ENCODE data around the gene NEK6. TPM values are rescaled to one million over a fixed set of nuclear protein-coding genes. Genes with fewer than 3 reads are reported as not detected.

The NEK6 gene
- total RNA-seq, 5 donors from 2014 or later (not counting 1 experiment from before 2014, with no cell fraction given): 5.9 to 12.5 (median 10.4) TPM

GRCh38 chr9:124272979-124273378, 15.2 kb downstream of the NEK6 start:
- H3K9me3 ChIP-seq: no peaks in the 10 kb centered on the region
- H3K4me3 ChIP-seq (ENCODE audit: control insufficient read depth in 1 of 2, extremely low read depth in 1 of 2, low read length in 1 of 2): no peak overlapping the region
- ChIA-PET POLR2A (no interaction called here), CTCF (no interaction called here)
- H3K9me3 Mint-ChIP-seq: no peaks in the 10 kb centered on the region
- no peak overlapping the region for H3K4me3 Mint-ChIP-seq
- ATAC-seq (replicated peaks in 1 of 4) (no peak), DNase-seq (no peak)
- H3K27me3 ChIP-seq (replicated peaks in 1 of 2; ENCODE audit: control insufficient read depth in 2 of 2, extremely low read depth in 1 of 2, insufficient read depth in 2 of 2, low read length in 1 of 2): no peaks in the 10 kb centered on the region
- WGBS (ENCODE audit: insufficient coverage): 82% methylated on average over 4 of the region's 9 CpGs
- H3K27ac ChIP-seq (ENCODE audit: low read length): no peak overlapping the region
- H3K4me1 Mint-ChIP-seq: peaks cover 0 to 7% (median 1%) of the 10 kb centered on the region in 3 donors
- no peak overlapping the region for H3K27ac Mint-ChIP-seq
- H3K4me1 ChIP-seq (ENCODE audit: control insufficient read depth in 1 of 2, extremely low read depth in 1 of 2, insufficient read depth in 2 of 2, low read length in 2 of 2): peaks cover 0 to 7% of the 10 kb centered on the region in 2 experiments
- H3K36me3 Mint-ChIP-seq: no peaks in the 10 kb centered on the region
- no peaks in the 10 kb centered on the region for H3K27me3 Mint-ChIP-seq
- no peaks in the 10 kb centered on the region for H3K36me3 ChIP-seq (ENCODE audit: control insufficient read depth in 2 of 2, extremely low read depth in 1 of 2, insufficient read depth in 1 of 2, low read length in 1 of 2)

GRCh38 chr9:124273427-124274160, 15.8 kb downstream of the NEK6 start:
- Mint-ChIP-seq H3K27me3 (no peaks in the 10 kb centered on the region), H3K4me1 (peaks cover 0 to 7% (median 1%) of the 10 kb centered on the region in 3 donors), H3K27ac (no peak overlapping the region), H3K36me3 (no peaks in the 10 kb centered on the region), H3K4me3 (no peak overlapping the region), H3K9me3 (no peaks in the 10 kb centered on the region)
- ChIA-PET POLR2A (no interaction called here), CTCF (no interaction called here)
- no peaks in the 10 kb centered on the region for H3K27me3 ChIP-seq (replicated peaks in 1 of 2; ENCODE audit: control insufficient read depth in 2 of 2, extremely low read depth in 1 of 2, insufficient read depth in 2 of 2, low read length in 1 of 2)
- ATAC-seq (replicated peaks in 1 of 4) (no peak), DNase-seq (no peak)
- H3K9me3 ChIP-seq: no peaks in the 10 kb centered on the region
- H3K36me3 ChIP-seq (ENCODE audit: control insufficient read depth in 2 of 2, extremely low read depth in 1 of 2, insufficient read depth in 1 of 2, low read length in 1 of 2): no peaks in the 10 kb centered on the region
- H3K27ac ChIP-seq (ENCODE audit: low read length): no peak overlapping the region
- 94% methylated on average over 12 of the region's 21 CpGs for WGBS (ENCODE audit: insufficient coverage)
- H3K4me1 ChIP-seq (ENCODE audit: control insufficient read depth in 1 of 2, extremely low read depth in 1 of 2, insufficient read depth in 2 of 2, low read length in 2 of 2): peaks cover 0 to 9% of the 10 kb centered on the region in 2 experiments
- H3K4me3 ChIP-seq (ENCODE audit: control insufficient read depth in 1 of 2, extremely low read depth in 1 of 2, low read length in 1 of 2): no peak overlapping the region

- ATAC-seq (replicated peaks in 1 of 4) (no peak), DNase-seq (no peak)
- 91% methylated on average over 5 of the region's 6 CpGs for WGBS (ENCODE audit: insufficient coverage)
- H3K4me1 ChIP-seq (ENCODE audit: control insufficient read depth in 1 of 2, extremely low read depth in 1 of 2, insufficient read depth in 2 of 2, low read length in 2 of 2): peaks cover 0 to 9% of the 10 kb centered on the region in 2 experiments
- no peaks in the 10 kb centered on the region for H3K9me3 ChIP-seq
- H3K9me3 Mint-ChIP-seq: no peaks in the 10 kb centered on the region
- no peak overlapping the region for H3K4me3 ChIP-seq (ENCODE audit: control insufficient read depth in 1 of 2, extremely low read depth in 1 of 2, low read length in 1 of 2)
- no peaks in the 10 kb centered on the region for H3K27me3 ChIP-seq (replicated peaks in 1 of 2; ENCODE audit: control insufficient read depth in 2 of 2, extremely low read depth in 1 of 2, insufficient read depth in 2 of 2, low read length in 1 of 2)
- ChIA-PET CTCF (no interaction called here), POLR2A (no interaction called here)
- H3K36me3 Mint-ChIP-seq: no peaks in the 10 kb centered on the region
- no peak overlapping the region for H3K27ac Mint-ChIP-seq
- H3K27me3 Mint-ChIP-seq: no peaks in the 10 kb centered on the region
- H3K27ac ChIP-seq (ENCODE audit: low read length): no peak overlapping the region
- peaks cover 0 to 7% (median 1%) of the 10 kb centered on the region in 3 donors for H3K4me1 Mint-ChIP-seq
- no peak overlapping the region for H3K4me3 Mint-ChIP-seq
- H3K36me3 ChIP-seq (ENCODE audit: control insufficient read depth in 2 of 2, extremely low read depth in 1 of 2, insufficient read depth in 1 of 2, low read length in 1 of 2): no peaks in the 10 kb centered on the region
Observed at GRCh38 chr9:124274226-124274625, 16.5 kb downstream of the NEK6 start.

- CTCF ChIA-PET: no interaction called here
- Mint-ChIP-seq H3K27ac (no peak overlapping the region), H3K4me3 (no peak overlapping the region), H3K9me3 (no peaks in the 10 kb centered on the region), H3K4me1 (peaks cover 0 to 7% (median 1%) of the 10 kb centered on the region in 3 donors), H3K36me3 (no peaks in the 10 kb centered on the region), H3K27me3 (no peaks in the 10 kb centered on the region)
- no peaks in the 10 kb centered on the region for H3K27me3 ChIP-seq (replicated peaks in 1 of 2; ENCODE audit: control insufficient read depth in 2 of 2, extremely low read depth in 1 of 2, insufficient read depth in 2 of 2, low read length in 1 of 2)
- DNase-seq (no peak), ATAC-seq (replicated peaks in 1 of 4) (no peak)
- 97% methylated on average over 4 of the region's 7 CpGs for WGBS (ENCODE audit: insufficient coverage)
- no peak overlapping the region for H3K27ac ChIP-seq (ENCODE audit: low read length)
- POLR2A ChIA-PET: no interaction called here
- H3K4me1 ChIP-seq (ENCODE audit: control insufficient read depth in 1 of 2, extremely low read depth in 1 of 2, insufficient read depth in 2 of 2, low read length in 2 of 2): peaks cover 0 to 8% of the 10 kb centered on the region in 2 experiments
- no peaks in the 10 kb centered on the region for H3K36me3 ChIP-seq (ENCODE audit: control insufficient read depth in 2 of 2, extremely low read depth in 1 of 2, insufficient read depth in 1 of 2, low read length in 1 of 2)
- no peaks in the 10 kb centered on the region for H3K9me3 ChIP-seq
- no peak overlapping the region for H3K4me3 ChIP-seq (ENCODE audit: control insufficient read depth in 1 of 2, extremely low read depth in 1 of 2, low read length in 1 of 2)
Observed at GRCh38 chr9:124274738-124275137, 17.0 kb downstream of the NEK6 start.

GRCh38 chr9:124277420-124277819, 19.7 kb downstream of the NEK6 start:
- 97% methylated on average over 9 of the region's 17 CpGs for WGBS (ENCODE audit: insufficient coverage)
- H3K9me3 Mint-ChIP-seq: no peaks in the 10 kb centered on the region
- H3K27me3 Mint-ChIP-seq: no peaks in the 10 kb centered on the region
- no peak overlapping the region for H3K27ac Mint-ChIP-seq
- ChIA-PET CTCF (no interaction called here), POLR2A (no interaction called here)
- H3K36me3 ChIP-seq (ENCODE audit: control insufficient read depth in 2 of 2, extremely low read depth in 1 of 2, insufficient read depth in 1 of 2, low read length in 1 of 2): no peaks in the 10 kb centered on the region
- DNase-seq: no peak
- H3K27me3 ChIP-seq (replicated peaks in 1 of 2; ENCODE audit: control insufficient read depth in 2 of 2, extremely low read depth in 1 of 2, insufficient read depth in 2 of 2, low read length in 1 of 2): no peaks in the 10 kb centered on the region
- ATAC-seq (replicated peaks in 1 of 4): no peak
- H3K9me3 ChIP-seq: no peaks in the 10 kb centered on the region
- H3K27ac ChIP-seq (ENCODE audit: low read length): no peak overlapping the region
- H3K4me1 ChIP-seq (ENCODE audit: control insufficient read depth in 1 of 2, extremely low read depth in 1 of 2, insufficient read depth in 2 of 2, low read length in 2 of 2): peaks cover 0 to 7% of the 10 kb centered on the region in 2 experiments
- H3K4me3 ChIP-seq (ENCODE audit: control insufficient read depth in 1 of 2, extremely low read depth in 1 of 2, low read length in 1 of 2): no peak overlapping the region
- peaks cover 0 to 5% (median 0%) of the 10 kb centered on the region in 3 donors for H3K4me1 Mint-ChIP-seq
- H3K36me3 Mint-ChIP-seq: no peaks in the 10 kb centered on the region
- no peak overlapping the region for H3K4me3 Mint-ChIP-seq

- ATAC-seq (replicated peaks in 1 of 4) (no peak), DNase-seq (no peak)
- H3K27me3 ChIP-seq (replicated peaks in 1 of 2; ENCODE audit: control insufficient read depth in 2 of 2, extremely low read depth in 1 of 2, insufficient read depth in 2 of 2, low read length in 1 of 2): no peaks in the 10 kb centered on the region
- Mint-ChIP-seq H3K4me1 (peaks cover 0 to 5% (median 0%) of the 10 kb centered on the region in 3 donors), H3K27me3 (no peaks in the 10 kb centered on the region), H3K36me3 (no peaks in the 10 kb centered on the region), H3K9me3 (no peaks in the 10 kb centered on the region), H3K4me3 (no peak overlapping the region), H3K27ac (no peak overlapping the region)
- WGBS (ENCODE audit: insufficient coverage): 45% methylated on average over 11 of the region's 18 CpGs
- CTCF ChIA-PET: no interaction called here
- H3K27ac ChIP-seq (ENCODE audit: low read length): no peak overlapping the region
- H3K9me3 ChIP-seq: no peaks in the 10 kb centered on the region
- POLR2A ChIA-PET: no interaction called here
- no peaks in the 10 kb centered on the region for H3K36me3 ChIP-seq (ENCODE audit: control insufficient read depth in 2 of 2, extremely low read depth in 1 of 2, insufficient read depth in 1 of 2, low read length in 1 of 2)
- H3K4me3 ChIP-seq (ENCODE audit: control insufficient read depth in 1 of 2, extremely low read depth in 1 of 2, low read length in 1 of 2): no peak overlapping the region
- peaks cover 0 to 7% of the 10 kb centered on the region in 2 experiments for H3K4me1 ChIP-seq (ENCODE audit: control insufficient read depth in 1 of 2, extremely low read depth in 1 of 2, insufficient read depth in 2 of 2, low read length in 2 of 2)
Observed at GRCh38 chr9:124278054-124278540, 20.3 kb downstream of the NEK6 start.
